Stimulated activated CD4-positive, alpha-beta T cell treated with anti-CD3 and anti-CD28 coated beads, TNF-alpha, amount 100 ng/mL, for 48 hours (primary cell): Measurements from ENCODE around the gene ZSCAN12.
A peak's percentile ranks its signal among the peaks of the same experiment; 100 is the strongest.
"Not testable (repeated sequence)": the region's sequence is repeated elsewhere in the genome, so short reads cannot be mapped to it uniquely, and the experiment has no call there.

Experiments
- DNase-seq, 3 donors: peaks; one replicate each; pipeline ENCODE4 v3.0.0-alpha.2; 2020; ENCODE audit warnings: low read depth in 3 of 3

The ZSCAN12 gene

DNA sequence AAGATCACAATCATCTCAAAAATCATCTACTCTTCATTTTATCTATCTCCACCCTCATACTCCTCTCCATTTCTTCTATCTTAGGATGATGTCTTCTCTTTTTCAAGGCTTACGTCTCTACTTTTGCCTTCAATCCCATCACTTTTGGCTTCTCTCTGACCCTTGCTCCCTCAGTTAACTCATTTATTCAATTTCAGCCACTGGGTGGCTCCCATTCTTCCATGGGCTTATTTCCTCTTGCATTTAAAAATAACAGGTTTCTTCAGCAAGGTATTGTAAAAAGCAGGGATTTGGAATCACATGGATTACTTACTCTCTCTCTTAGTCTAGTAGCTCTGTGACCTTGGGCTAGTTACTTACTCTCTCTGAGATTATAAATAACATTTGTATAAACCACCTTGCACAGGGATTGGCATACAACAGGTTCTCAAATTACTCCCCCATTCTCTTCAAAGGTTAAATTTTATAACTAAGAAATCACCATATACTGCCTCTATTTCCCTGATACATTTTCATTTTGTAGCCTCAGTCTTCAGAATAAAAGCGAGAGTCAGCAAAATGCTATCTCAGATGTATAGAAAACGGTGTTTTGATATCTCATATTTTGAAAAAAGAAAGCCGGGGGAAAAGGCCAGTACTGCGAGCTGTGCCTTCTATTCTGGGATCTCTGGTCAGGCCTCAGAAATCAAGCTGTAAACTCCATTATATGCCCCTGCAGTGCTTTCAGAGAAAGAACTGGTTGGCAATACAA lies 5.5 kb downstream of the ZSCAN12 start:
- DNase-seq = no peak

DNA sequence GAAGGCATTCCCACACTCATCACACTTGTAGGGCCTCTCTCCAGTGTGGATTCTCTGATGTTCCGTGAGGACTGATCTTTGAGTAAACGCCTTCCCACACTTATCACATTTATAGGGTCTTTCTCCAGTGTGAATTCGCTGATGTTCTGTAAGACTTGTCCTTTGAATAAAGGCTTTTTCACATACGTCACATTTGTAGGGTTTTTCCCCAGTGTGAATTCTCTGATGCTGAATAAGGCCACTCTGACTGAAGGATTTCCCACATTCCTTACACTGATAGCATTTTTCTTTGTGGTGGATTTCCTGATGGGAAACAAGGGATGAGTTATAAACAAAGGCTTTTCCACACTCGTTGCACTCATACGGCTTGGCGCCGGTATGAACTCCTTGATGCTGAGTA lies 8.9 kb downstream of the ZSCAN12 start:
- no peak for DNase-seq

DNA sequence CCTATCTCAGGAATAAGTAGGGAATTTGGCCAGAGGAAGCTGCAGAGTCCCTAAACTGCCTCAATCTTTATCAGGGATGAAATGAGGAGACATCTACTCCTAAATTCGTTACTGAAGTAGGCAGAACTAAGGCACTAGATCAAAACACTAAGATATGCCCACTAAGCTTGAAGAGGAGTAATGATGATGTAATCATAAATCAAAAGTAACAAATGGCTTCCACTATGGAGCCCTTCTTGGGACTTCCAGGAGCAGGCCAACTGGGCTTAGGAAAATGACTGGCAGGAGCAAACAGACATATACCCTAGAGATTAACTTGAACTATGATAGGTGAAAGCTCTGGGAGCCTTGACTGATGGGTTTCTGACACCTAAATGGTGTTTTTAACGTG lies 15.4 kb downstream of the ZSCAN12 start:
- no peak for DNase-seq

DNA sequence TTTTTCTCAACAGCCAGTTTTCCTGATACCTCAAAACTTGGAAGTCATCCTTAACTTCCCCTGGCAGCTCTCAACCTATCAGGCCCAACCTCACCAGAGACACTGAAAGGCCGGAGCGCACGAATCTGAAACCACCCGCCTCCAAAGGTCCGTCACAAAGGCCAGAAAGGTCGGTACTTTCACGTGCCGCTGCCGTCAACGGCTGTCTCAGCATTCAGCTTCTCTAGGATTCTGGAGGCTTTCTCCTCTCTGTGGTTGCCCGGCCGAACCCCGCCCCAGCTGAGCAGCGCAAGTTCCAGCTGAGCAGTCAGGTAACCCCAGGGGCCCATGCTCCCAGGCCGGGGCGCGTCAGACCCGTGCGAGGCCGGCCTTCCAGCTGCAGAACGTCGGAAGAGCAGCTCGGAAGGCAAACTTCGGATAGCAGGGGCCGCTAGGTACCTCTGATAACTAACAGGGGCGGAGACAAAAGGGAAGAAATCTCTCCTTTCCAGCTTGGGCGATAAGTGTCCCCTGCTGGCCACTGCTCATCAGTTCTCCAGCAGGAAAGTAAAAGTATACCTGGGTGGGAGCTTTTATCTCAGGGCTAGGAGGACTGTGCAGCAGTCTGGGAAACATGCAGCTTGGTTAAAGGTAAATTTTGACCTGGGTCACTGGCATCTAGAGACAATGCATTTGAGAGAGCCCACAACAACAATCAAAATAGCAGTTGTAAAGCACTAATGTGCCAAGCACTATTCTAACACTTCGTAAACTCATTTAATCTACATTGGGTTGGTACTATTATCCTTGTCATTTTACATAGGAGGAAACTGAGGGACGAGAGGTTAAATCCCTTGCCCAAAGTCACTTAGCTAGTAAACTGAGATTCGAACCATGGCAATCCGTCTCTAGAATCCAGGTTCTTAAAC lies 16.1 kb downstream of the ZSCAN12 start:
- DNase-seq = peak in 1 of 3 donors; percentile 5

DNA sequence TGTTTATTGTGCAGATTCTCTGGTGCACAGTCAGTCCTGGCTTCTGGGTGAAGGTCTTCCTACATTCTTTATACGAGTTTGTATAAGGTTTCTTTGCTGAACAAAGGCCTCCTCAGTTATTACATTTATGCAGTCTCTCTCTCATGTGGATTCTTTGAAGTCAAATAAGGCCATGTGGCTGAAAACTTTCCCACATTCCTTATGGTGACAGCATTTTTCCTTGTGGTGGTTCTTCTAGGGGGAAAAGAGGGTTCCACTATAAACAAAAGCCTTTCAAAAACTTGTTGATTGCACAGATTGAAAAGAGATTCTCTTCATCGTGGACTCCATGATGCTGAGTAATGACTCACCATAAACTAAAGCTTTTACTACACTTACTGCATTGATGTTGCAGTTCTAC lies 19.2 kb downstream of the ZSCAN12 start:
- no peak for DNase-seq

DNA sequence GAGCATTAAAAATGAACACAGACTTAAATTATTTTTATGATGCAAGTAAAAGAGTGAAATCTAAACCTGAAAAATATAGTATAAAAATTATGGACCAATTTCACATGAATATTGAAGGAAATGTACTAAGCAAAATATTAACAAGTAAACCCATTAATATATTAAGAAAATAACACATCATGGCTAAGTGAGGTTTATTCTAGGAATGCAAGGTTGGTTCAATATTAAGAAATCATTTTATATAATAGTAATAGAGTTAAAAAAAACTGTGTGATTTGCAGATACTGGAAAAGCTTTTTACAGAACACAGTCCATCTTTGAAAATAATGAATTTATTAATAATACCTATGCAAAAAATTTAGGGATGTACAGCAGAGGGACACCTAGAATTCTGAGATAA lies 20.9 kb downstream of the ZSCAN12 start:
- DNase-seq = no peak

DNA sequence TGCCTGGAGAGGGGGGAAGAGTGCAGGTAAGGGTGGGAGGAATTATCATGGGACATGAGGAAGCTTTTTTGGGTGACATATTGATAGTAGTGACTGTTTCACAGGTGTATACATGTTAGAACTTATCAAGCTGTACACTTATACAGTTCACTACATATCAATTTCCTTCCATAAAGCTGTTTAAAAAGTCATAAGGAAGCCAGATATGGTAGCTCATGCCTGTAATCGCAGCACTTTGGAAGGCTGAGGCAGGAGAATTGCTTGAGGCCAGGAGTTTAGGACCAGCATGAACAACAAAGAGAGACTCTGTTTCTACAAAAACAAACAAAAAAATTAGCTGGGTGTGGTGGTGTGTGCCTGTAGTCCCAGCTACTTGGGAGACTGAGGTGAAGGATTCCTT lies 21.7 kb downstream of the ZSCAN12 start:
- no peak for DNase-seq

DNA sequence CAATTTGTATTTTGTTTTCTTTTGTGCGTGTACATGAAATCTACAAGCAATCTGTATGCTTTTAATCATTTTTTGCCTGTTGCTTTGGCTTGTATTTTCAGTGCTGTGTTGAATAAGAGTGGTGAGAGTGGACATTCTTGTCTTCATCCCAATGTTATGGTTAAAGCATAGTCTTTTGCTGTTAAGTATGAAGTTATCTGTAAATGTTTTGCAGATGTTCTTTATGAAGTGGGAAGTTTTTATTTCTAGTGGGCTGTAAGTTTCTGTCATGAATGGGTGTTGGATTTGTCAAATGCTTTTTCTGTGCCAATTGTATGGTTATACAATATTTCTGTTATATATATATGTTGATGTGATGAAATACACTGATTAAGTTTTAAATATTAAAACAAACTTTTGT lies 25.6 kb downstream of the ZSCAN12 start:
- no peak for DNase-seq

DNA sequence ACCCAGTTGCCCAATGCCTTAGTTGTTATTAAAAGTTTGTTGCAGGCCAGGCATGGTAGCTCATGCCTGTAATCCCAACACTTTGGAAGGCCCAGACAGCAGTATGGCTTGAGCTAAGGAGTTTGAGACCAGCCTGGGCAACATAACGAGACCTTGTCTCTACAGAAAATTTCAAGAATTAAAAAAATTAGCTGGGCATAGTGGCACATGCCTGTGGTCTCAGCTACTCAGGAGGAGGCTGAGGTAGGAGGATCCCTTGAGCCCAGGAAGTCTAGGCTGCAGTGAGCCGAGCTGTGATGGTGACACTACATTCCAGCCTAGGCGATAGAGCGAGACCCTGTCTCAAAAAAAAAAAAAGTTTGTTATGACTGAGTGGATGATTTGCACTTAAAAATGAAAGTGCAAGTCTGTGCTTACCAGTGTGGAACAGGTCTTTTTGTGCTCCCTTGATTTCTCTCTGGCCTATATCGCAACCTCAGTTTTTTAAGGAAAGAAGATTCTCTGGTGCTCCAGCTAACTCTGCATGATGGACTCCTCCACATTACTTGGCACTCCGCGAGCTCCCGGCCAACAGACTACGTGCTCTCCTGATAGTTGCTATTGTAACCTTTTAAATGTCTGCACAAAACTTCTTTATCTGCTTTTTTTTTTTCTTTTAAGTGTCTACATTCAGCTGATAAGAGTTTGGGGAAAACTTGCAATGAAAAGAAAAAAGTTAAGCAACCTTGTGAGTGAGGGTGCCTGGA lies 27.7 kb downstream of the ZSCAN12 start:
- no peak for DNase-seq

DNA sequence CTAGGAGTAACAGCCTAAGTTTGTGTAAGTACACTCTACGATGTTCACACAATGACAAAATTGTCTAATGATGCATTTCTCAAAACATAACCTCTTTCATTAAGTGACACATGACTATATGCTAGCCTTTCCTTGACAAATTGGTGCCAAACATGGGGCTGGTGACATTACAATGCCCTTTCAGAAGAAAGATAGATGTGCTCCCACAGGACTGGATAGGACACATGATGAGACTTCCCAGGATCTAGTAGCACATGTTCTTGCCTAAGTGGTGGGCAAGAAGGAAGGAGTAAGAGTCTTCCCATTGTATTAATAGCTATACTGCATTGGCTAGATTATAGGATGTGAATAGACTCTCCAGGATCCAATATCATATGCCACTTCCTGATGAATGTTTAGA lies 28.3 kb downstream of the ZSCAN12 start:
- DNase-seq = no peak

DNA sequence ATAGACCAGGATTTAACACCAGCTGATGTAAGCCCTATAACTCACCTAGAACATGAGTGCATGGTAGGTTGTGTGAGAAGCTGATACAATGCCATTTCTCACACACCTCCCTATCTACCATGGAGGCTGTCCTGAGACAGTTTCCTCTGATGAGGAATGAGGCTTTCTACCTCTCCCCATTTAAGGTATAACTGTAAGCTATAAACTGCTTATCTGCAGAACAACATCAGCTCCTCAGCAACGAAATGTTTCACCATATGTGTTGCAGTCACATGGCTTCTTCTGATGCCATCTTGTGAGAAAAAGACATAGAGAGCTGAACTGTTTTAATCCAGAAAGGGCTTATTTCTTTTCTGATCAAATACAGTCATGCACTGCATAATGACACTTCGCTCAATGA lies 29.1 kb downstream of the ZSCAN12 start:
- no peak for DNase-seq

DNA sequence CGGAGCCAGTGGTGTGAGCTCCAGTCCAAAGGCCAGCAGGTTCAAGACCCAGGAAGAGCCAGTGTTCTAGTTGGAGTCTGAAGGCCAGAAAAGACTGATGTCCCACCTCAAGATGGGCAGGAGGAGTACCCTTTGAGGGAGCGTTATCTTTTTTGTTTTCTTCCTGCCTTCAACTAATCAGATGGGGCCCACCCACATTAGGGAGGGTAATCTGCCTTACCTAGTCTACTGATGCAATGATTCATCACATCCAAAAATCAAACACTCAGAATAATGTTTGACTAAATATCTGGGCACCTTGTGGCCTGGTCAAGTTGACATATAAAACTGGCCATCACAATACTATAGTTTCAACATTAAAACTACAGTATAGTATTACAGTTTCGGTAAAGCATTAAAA lies 30.1 kb downstream of the ZSCAN12 start:
- no peak for DNase-seq

DNA sequence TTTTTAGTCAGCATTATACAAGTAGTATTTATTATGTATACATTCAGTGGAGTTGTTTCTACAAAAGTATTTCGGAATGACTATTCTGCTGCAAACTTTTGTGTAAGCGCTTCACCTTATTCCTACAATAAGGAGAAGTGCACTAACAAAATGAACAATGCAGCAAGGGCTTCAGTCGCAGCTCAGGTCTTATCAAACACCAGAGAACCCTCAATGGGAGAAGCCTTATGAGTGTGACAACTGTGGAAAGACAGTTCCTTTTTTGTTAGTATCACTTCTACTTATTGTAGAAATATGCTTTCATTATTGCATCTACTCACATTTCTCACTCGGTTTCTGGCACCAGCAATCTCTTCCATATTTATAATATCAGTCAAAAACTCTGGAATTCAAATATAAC lies 31.0 kb downstream of the ZSCAN12 start:
- no peak for DNase-seq

DNA sequence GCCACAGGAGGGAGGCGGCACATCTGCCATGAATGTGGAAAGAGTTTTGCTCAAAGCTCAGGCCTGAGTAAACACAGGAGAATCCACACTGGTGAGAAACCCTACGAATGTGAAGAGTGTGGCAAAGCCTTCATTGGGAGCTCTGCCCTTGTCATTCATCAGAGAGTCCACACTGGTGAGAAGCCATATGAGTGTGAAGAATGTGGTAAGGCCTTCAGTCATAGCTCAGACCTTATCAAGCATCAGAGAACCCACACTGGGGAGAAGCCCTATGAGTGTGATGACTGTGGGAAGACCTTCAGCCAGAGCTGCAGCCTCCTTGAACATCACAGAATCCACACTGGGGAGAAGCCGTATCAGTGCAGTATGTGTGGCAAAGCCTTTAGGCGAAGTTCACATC lies 34.0 kb downstream of the ZSCAN12 start:
- DNase-seq = not testable (repeated sequence)

DNA sequence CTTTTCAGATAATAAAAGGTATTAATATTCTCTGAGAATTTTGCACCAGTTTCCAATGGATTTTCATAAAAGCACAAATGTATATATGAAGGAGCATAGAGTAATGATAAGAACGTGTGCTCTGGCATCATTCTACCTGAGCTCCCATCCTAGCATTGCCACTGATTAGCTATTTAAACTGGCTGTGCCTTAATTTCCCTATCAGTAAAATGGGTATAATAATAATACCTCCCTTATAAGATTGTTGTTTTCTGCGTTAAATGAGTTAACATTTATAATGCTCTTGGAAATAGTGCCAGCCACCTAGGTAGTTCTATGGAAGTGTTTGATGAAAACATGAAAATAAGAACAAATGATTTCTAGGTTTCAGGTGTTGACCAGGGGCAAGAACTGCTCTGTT lies 38.6 kb downstream of the ZSCAN12 start:
- DNase-seq = no peak

DNA sequence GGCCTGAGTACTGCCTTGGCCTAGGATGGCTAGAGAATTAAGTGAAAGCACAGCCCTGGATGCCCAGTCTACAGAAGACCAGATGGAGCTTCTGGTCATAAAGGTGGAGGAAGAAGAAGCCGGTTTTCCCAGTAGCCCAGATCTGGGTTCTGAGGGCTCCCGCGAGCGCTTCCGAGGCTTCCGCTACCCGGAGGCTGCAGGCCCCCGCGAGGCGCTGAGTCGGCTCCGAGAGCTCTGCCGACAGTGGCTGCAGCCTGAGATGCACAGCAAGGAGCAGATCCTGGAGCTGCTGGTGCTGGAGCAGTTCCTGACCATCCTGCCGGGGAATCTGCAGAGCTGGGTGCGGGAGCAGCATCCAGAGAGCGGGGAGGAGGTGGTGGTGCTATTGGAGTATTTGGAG lies 40.0 kb downstream of the ZSCAN12 start:
- not testable (repeated sequence) for DNase-seq

DNA sequence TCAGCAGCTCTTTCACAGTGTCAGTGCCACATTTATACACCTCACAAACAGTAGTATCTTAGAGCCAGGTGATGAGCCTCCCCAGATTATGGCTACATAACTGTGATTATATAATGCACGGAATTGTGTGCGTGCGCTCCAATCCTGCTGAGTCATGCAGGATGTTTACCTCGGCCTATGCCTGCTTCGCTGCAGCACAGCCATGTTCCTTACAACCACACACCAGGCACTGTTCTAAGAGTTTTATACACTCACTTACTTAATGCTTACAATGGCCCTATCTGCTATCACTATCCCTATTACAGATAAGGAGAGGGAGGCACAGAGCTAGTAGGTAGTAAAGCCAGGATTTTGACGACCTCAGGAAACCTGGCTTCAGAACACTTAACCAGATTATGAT lies 42.5 kb downstream of the ZSCAN12 start:
- no peak for DNase-seq

DNA sequence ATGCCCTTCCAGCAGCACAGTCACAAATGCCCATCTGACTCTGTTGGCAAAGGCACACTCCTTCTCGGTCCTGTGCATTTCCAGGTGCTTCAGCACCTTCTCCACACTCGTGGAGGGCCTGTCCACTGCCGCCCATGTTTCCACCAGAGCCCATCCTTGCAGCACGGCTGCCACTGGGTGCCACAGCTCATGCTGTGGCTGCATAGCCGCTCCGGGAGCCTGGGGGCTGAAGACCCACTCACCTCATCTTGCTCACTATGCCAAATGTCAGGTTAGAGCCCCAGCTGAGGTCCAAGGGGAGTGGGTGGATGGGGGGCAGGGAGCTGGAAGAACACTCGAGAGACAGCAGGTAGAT lies 42.9 kb downstream of the ZSCAN12 start:
- DNase-seq = no peak

DNA sequence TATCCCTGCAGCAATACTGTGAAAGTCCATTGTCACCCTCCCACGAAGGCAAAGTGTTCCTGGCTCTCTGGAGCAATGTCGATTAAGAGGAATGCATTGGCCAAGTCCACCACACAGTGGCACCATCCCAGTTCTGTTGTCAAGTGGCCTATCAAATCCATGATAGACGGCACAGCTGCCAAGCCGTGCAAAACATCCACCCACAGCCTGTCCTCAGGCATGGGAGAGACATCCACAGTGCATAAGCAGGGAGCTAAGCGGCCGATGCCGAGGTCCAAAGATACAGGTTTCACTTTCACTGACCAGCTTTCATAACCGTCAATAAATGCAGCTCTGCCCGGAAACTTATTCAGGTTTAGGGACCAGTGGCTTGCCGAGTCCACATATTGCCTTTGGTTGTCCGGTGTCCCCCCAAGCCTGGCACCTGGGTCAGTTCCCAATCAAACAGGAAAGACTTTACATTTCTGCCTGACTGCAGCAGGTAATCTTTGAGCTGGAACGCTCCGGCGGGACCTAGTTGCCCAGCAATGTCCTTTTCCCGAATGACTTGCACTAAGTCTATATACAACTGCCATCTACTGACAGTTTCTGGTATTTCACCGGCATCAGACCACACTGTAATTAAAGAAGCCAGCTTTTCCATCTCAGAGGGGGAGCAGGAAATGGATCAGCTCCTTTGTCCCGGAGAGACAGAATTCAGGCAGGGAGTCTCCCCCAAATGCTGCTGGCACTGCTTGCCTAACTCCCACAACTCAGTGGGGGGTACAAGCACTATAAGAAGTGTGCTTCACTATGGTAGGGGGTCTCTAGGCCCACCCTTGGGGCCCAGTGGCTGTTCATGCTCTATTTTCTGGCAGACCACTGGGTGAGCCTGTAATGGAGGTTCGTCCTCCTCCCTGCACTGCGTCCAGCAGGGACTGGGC lies 43.5 kb downstream of the ZSCAN12 start:
- DNase-seq = peak; percentile 18 to 63 (median 33)

DNA sequence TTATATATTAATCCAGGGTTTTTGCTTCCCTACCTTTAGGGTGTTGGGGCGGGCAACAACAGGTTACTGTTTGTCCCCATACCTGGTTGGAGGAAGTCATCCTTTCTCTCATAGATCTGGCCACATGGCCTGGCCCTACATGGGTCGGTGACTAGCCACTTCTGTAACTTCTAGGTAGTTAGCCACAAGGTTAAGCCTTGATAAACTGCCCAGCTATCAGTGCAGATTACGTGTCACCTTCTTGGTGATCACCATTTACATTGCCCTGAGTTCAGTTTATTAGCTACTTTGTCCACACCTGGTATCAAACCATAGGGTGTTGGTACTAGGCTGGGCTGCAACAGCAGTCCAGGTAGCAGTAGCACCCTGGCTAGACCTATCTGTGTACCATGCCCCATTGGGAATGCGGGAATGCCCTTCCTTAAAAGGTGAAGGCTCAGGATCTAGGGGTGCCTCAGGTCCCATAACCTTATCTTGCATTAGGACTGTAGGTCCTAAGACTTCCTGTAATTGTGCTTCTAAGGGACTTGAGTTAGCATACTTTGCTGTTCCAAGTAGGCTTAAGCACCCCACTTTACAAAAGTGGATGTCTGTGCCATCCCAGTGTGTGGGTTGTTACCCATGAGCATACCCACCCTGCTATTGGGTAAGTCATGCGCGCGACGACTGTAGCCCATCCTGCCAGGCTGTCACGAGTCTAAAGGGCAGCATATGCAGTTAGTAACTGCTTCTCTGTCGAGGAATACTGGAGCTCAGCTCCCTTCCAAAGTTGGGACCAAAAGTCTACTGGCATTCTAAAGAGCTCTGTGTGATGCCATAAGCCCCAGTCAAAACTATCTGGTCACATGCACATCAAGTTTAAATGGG lies 44.6 kb downstream of the ZSCAN12 start:
- no peak for DNase-seq
